Dedifferentiated amniotic fluid mesenchymal stem cell (primary cell): ENCODE results near the gene WFDC1.

ENCODE experiments used
- DNase-seq: peaks from one replicate; pipeline ENCODE4 v3.0.0-alpha.2; 2016; ENCODE audit errors: extremely low spot score

Gene WFDC1

GRCh38 chr16:84272740-84273320 lies 21.8 kb upstream of the WFDC1 start:
- DNase-seq, result no peak

- no peak for DNase-seq
Measured at GRCh38 chr16:84274515-84274914, 20.2 kb upstream of the WFDC1 start.

- no peak for DNase-seq
Measured at GRCh38 chr16:84275585-84276151, 19.0 kb upstream of the WFDC1 start.

GRCh38 chr16:84277244-84277823 lies 17.3 kb upstream of the WFDC1 start:
- DNase-seq, result peak; percentile 30

- DNase-seq, result no peak
Measured at GRCh38 chr16:84278333-84278732, 16.3 kb upstream of the WFDC1 start.

- no peak for DNase-seq
Measured at GRCh38 chr16:84278968-84279367, 15.7 kb upstream of the WFDC1 start.

GRCh38 chr16:84279881-84280280 lies 14.8 kb upstream of the WFDC1 start:
- no peak for DNase-seq

GRCh38 chr16:84281074-84281473 lies 13.6 kb upstream of the WFDC1 start:
- DNase-seq, result no peak

- no peak for DNase-seq
Measured at GRCh38 chr16:84282533-84282932, 12.1 kb upstream of the WFDC1 start.

GRCh38 chr16:84283314-84284153 lies 11.1 kb upstream of the WFDC1 start:
- no peak for DNase-seq

GRCh38 chr16:84284154-84284722 lies 10.4 kb upstream of the WFDC1 start:
- no peak for DNase-seq

GRCh38 chr16:84286578-84287240 lies 8.0 kb upstream of the WFDC1 start:
- DNase-seq, result peak; percentile 48

- DNase-seq, result no peak
Measured at GRCh38 chr16:84288902-84289301, 5.8 kb upstream of the WFDC1 start.

- no peak for DNase-seq
Measured at GRCh38 chr16:84291226-84291625, 3.5 kb upstream of the WFDC1 start.

GRCh38 chr16:84292011-84292410 lies 2.7 kb upstream of the WFDC1 start:
- no peak for DNase-seq

GRCh38 chr16:84293406-84293805 lies 1.3 kb upstream of the WFDC1 start:
- DNase-seq, result no peak

GRCh38 chr16:84294117-84294516 lies 561 bp upstream of the WFDC1 start:
- DNase-seq, result no peak

- no peak for DNase-seq
Measured at GRCh38 chr16:84295203-84295860, 654 bp downstream of the WFDC1 start.

- DNase-seq, result no peak
Measured at GRCh38 chr16:84298376-84298899, 3.8 kb downstream of the WFDC1 start.

GRCh38 chr16:84299734-84300440 lies 5.2 kb downstream of the WFDC1 start:
- no peak for DNase-seq
